ENCODE data around the gene SERGEF. TPM values are rescaled to one million over a fixed set of nuclear protein-coding genes. Genes with fewer than 3 reads are reported as not detected.
A peak's percentile ranks its signal among the peaks of the same experiment; 100 is the strongest.

The SERGEF gene
- total RNA-seq, 4 donors from 2014 or later = 11.8 to 34.7 (median 24.5) TPM

DNA sequence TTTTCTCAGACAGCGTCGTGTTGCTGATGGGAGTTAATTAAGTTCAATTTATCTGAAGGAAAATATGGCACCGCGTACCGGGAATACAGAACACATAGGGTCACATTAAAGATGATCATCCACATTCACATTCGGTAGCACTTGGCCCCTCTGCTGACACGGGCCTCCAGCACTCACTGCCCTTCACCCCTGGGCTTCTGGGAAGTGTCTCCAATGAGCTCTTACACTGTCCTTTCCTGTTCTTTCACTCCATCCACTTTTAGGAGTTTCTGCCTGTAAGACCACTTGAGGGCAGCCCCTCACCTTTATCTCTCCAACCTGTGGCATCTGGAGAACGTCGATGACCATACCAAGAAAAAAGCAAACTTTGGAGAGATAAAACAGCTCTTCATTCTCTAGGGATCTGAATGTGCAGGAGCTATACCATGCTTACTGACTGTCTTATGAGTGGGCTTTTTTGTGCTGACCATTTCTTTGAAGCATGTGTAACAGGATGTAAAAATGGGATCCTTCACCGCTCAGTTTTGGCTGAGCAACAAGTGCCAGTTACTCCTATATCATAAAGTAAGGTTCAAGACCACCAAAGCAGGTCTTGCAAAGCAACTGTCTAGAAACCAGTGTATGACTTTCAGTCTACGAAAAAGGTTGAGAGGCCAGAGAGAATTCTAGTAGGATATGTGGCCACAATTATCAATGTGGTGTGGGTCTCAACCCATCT is 1.1 kb upstream of the SERGEF start:
- Histone ChIP-seq H3K4me1 (peaks cover 9 to 14% of the 10 kb centered on the region in 2 donors), H3K4me3 (peak overlapping the region; percentile 78 to 100 (median 91)), H3K27ac (peak overlapping the region; percentile 78 to 91 (median 86)), H3K27me3 (no peaks in the 10 kb centered on the region), H3K36me3 (no peaks in the 10 kb centered on the region), H3K9me3 (no peaks in the 10 kb centered on the region)
- in situ Hi-C loops (cut with MboI; ENCODE audit: low sequenced_read_pairs in 4 of 4) = no loop called here
- intact Hi-C loops (cut with DNase I; ENCODE audit: low total_unique reads) = loop anchor here (5.0 to 10.0 kb wide), 3 partner anchors 93 to 681 kb away; partner anchors contain the start of genes LDHA, SAAL1 and TMEM86A
- TF ChIP-seq CTCF (IDR thresholded peaks at IDR 0.05 in 4 of 5, conservative IDR thresholded peaks at IDR 0.05 in 1 of 5) = no peak
- TF ChIP-seq POLR2A (IDR thresholded peaks at IDR 0.05) = no peak
- DNase-seq = no peak
- ATAC-seq = no peak

DNA sequence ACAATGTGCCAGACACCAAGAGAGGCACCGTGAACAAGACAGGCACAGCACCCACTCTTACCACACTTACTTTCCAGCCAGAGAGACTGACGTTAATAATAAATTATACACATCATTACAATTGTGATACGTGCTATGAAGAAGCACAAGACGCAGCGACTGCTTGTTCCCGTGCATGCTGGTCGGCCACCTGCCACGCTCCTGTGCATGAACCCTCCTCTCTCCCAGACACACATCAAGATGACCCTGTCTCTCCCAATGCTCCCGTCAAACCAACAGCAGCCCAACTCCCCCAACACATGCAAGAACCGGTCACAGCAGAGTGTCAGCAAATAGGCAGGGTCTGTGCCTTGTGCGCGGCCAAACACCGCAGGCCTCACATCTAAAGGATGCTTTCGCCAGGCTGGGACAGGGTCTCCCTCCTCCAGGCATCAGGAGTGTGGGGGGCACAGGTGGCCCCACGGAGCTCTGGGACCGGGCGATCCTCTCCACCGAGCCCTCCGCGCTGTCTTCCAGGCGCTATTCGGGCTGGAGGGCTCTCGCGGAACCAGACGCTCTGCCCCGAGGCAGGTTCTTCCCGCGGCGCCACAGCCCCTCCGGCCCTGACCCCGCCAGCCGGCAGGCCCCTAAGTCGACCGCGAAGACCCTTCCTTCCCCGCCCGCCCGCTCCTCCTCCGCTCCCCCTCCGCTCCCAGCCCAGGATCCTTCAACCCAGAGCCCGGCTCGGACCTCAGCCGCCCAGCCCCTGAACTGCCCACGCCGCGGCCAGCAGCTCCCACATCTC is 533 bp downstream of the SERGEF start:
- Histone ChIP-seq H3K4me3 (peak overlapping the region; percentile 78 to 100 (median 91)), H3K27ac (peak overlapping the region; percentile 78 to 91 (median 86)), H3K36me3 (no peaks in the 10 kb centered on the region), H3K9me3 (no peaks in the 10 kb centered on the region), H3K27me3 (no peaks in the 10 kb centered on the region), H3K4me1 (peaks cover 9 to 14% of the 10 kb centered on the region in 2 donors)
- no peak for TF ChIP-seq POLR2A (IDR thresholded peaks at IDR 0.05)
- TF ChIP-seq CTCF (IDR thresholded peaks at IDR 0.05 in 4 of 5, conservative IDR thresholded peaks at IDR 0.05 in 1 of 5) = no peak
- ATAC-seq = peak; percentile 24 to 39
- intact Hi-C loops (cut with DNase I; ENCODE audit: low total_unique reads) = loop anchor here (5.0 to 10.0 kb wide), 3 partner anchors 95 to 682 kb away; partner anchors contain the start of genes LDHA, SAAL1 and TMEM86A
- in situ Hi-C loops (cut with MboI; ENCODE audit: low sequenced_read_pairs in 4 of 4) = no loop called here
- peak; percentile 5 to 42 for DNase-seq

DNA sequence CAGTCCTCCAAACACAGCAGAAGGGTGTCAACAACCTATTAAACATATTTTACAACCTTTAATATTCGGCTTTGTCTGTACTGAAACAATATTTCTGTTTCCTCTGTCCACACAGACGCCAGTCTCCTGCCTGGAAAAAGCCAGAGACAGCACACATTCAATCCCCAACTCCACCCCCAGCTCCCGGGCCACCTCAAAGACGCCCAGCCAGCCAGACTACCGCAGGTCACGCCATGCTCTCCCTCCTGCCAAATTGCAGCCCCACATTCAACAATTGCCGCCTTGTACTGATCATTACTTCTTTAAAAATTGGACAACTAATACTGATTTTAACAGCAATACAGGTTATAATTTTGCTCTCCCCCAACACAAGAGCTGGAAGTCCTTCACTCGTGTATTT is 1.2 kb downstream of the SERGEF start:
- H3K9me3 ChIP-seq = no peaks in the 10 kb centered on the region

More for the DNA sequence above, 1.2 kb downstream of the SERGEF start:
- in situ Hi-C loops (cut with MboI; ENCODE audit: low sequenced_read_pairs in 4 of 4) (no loop called here), intact Hi-C loops (cut with DNase I; ENCODE audit: low total_unique reads) (loop anchor here (5.0 to 10.0 kb wide), 3 partner anchors 96 to 683 kb away; partner anchors contain the start of genes LDHA, SAAL1 and TMEM86A)
- H3K27ac ChIP-seq = peak overlapping the region in 1 of 4 donors; percentile 88
- DNase-seq (no peak), ATAC-seq (no peak)
- peaks cover 9 to 14% of the 10 kb centered on the region in 2 donors for H3K4me1 ChIP-seq
- no peaks in the 10 kb centered on the region for H3K27me3 ChIP-seq
- TF ChIP-seq POLR2A (IDR thresholded peaks at IDR 0.05) (no peak), CTCF (IDR thresholded peaks at IDR 0.05 in 4 of 5, conservative IDR thresholded peaks at IDR 0.05 in 1 of 5) (no peak)
- H3K4me3 ChIP-seq = peak overlapping the region in 2 of 4 donors; percentile 83 to 99
- peaks cover 0 to under 1% of the 10 kb centered on the region in 2 donors for H3K36me3 ChIP-seq
